NK-92 (cell line): ENCODE results near the gene RORC.
A peak's percentile ranks its signal among the peaks of the same experiment; 100 is the strongest.
"Not testable (repeated sequence)": the region's sequence is repeated elsewhere in the genome, so short reads cannot be mapped to it uniquely, and the experiment has no call there.

ENCODE experiments used
- DNase-seq: peaks from one replicate; lab custom pipeline; 2025; ENCODE audit not compliant: unreplicated experiment; lab: John Stamatoyannopoulos, UW

The RORC gene

GRCh38 chr1:151807131-151807530 lies 24.5 kb downstream of the RORC start:
- no peak for DNase-seq

GRCh38 chr1:151806170-151806569 lies 25.4 kb downstream of the RORC start:
- DNase-seq = no peak

GRCh38 chr1:151805066-151805820 lies 26.4 kb downstream of the RORC start, which contains the start of gene LINGO4:
TSS of gene LINGO4 (minus strand) at chr1:151805419. CDS start at chr1:151802704, 2,715 bp downstream.
- DNase-seq = no peak

- no peak for DNase-seq
These were observed 27.7 kb downstream of the RORC start for GRCh38 chr1:151803915-151804314.

GRCh38 chr1:151803164-151803563 lies 28.4 kb downstream of the RORC start:
- DNase-seq = no peak

GRCh38 chr1:151802372-151802771 lies 29.2 kb downstream of the RORC start:
- DNase-seq = no peak

- no peak for DNase-seq
These were observed 29.8 kb downstream of the RORC start for GRCh38 chr1:151801846-151802245.

- DNase-seq = no peak
These were observed 30.2 kb downstream of the RORC start for GRCh38 chr1:151801310-151801820.

- no peak for DNase-seq
These were observed 30.8 kb downstream of the RORC start for GRCh38 chr1:151800830-151801229.

GRCh38 chr1:151799179-151800022 lies 32.2 kb downstream of the RORC start:
- no peak for DNase-seq

- DNase-seq = no peak
These were observed 33.0 kb downstream of the RORC start for GRCh38 chr1:151798571-151798970.

GRCh38 chr1:151790940-151791651 lies 40.5 kb downstream of the RORC start:
- no peak for DNase-seq

GRCh38 chr1:151790071-151790939 lies 41.3 kb downstream of the RORC start, which contains the start of gene TDRKH:
TSS of gene TDRKH (minus strand) at chr1:151790500. CDS start at chr1:151783022, 7,478 bp downstream.
- DNase-seq = peak; percentile 86

- no peak for DNase-seq
These were observed 43.9 kb downstream of the RORC start for GRCh38 chr1:151787689-151788088.

- DNase-seq = no peak
These were observed 47.8 kb downstream of the RORC start for GRCh38 chr1:151783796-151784195.

GRCh38 chr1:151782741-151783140 lies 48.9 kb downstream of the RORC start:
- DNase-seq = no peak

- DNase-seq = not testable (repeated sequence)
These were observed 49.6 kb downstream of the RORC start for GRCh38 chr1:151782026-151782425.

- DNase-seq = not testable (repeated sequence)
These were observed 50.9 kb downstream of the RORC start for GRCh38 chr1:151780736-151781135.

- no peak for DNase-seq
These were observed 51.8 kb downstream of the RORC start for GRCh38 chr1:151779852-151780251.

GRCh38 chr1:151777317-151777716 lies 54.3 kb downstream of the RORC start:
- DNase-seq = no peak
